HG03139 (cell line): ENCODE data around the gene C19orf67.

Experiments
- ATAC-seq: cut with Tn5 transposase; IDR thresholded peaks from one replicate; pipeline ENCODE4 v1.9.1; 2021; ENCODE audit not compliant: unreplicated experiment

Gene C19orf67

DNA sequence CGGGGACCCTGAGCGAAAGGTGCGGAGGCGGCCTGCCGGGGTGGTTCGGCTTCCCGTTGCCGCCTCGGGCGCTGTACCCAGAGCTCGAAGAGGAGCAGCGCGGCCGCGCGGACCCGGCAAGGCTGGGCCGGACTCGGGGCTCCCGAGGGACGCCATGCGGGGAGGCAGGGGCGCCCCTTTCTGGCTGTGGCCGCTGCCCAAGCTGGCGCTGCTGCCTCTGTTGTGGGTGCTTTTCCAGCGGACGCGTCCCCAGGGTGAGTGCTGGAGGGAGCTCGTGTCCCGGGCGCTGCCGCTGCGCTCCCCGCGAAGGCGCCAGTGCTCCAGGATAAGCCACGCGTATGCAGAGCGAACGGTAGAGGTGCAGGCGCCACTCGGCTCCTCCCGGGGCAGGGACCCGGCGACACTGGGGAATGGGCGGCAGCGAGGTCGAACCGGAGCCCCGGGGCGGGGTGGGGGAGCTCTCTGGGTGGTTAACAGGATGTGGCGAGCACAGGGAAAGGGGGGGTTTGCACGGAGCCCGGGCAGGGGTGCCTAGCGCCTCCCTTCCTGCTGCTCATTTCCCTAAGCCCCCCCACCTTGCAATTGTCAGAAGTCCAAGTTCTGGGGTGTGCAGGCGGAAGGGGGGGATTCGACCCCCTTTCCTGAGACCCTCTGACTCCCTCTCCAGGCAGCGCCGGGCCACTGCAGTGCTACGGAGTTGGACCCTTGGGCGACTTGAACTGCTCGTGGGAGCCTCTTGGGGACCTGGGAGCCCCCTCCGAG lies 53.7 kb downstream of the C19orf67 start, which contains the start of gene IL27RA:
Gene IL27RA (plus strand): TSS at position 44 of the 762 bp plus-strand sequence. CDS start 111 bp downstream, at position 155.
- ATAC-seq: no peak
